IMR-90 (cell line): ENCODE data around the gene KLK1.

ENCODE experiments used
- BHLHE40 ChIP-seq: fragments of 150-350 bp; IDR thresholded peaks from 2 replicates; pipeline ENCODE4 v1.6.1; 2016; ENCODE audit warnings: mild to moderate bottlenecking, low read depth, low read length
- CEBPB ChIP-seq: IDR thresholded peaks from 2 replicates; pipeline ENCODE4 v1.6.1; 2012; ENCODE audit warnings: low read depth, low read length, improper control_type of control experiment
- MAFK ChIP-seq: IDR thresholded peaks from 2 replicates; pipeline ENCODE4 v1.6.1; 2012; ENCODE audit warnings: low read depth, low read length, improper control_type of control experiment
- MAZ ChIP-seq: IDR thresholded peaks from 2 replicates; pipeline ENCODE4 v1.6.1; 2012; ENCODE audit warnings: low read depth, mild to moderate bottlenecking, low read length, improper control_type of control experiment, moderate library complexity, borderline replicate concordance
- MXI1 ChIP-seq: IDR thresholded peaks from 2 replicates; pipeline ENCODE4 v1.6.1; 2012; ENCODE audit warnings: low read depth, mild to moderate bottlenecking, low read length, moderate library complexity, borderline replicate concordance
- NFE2L2 ChIP-seq: fragments of 150-350 bp; IDR thresholded peaks from 2 replicates; pipeline ENCODE4 v1.6.1; 2016; ENCODE audit warnings: low read depth, mild to moderate bottlenecking, low read length
- POLR2A ChIP-seq: IDR thresholded peaks from 2 replicates; pipeline ENCODE4 v1.6.1; 2012; ENCODE audit warnings: mild to moderate bottlenecking, low read depth, low read length
- RAD21 ChIP-seq: IDR thresholded peaks from 2 replicates; pipeline ENCODE4 v1.6.1; 2012; ENCODE audit warnings: low read length, improper control_type of control experiment
- RFX5 ChIP-seq: IDR thresholded peaks from 2 replicates; pipeline ENCODE4 v1.8.0; 2012; ENCODE audit warnings: low read depth, mild to moderate bottlenecking, low read length, moderate library complexity
- TF ChIP-seq, protein P1 (sequence below): fragments of 150-350 bp; IDR thresholded peaks from 2 replicates; pipeline ENCODE4 v1.6.1; 2017; ENCODE audit warnings: mild to moderate bottlenecking, antibody characterized with exemption, low read length, low read depth
- TF ChIP-seq, protein P2 (sequence below): fragments of 150-350 bp; IDR thresholded peaks from 2 replicates; pipeline ENCODE4 v1.6.1; 2016; ENCODE audit warnings: low read depth, mild to moderate bottlenecking, low read length, moderate library complexity, borderline replicate concordance
- TF ChIP-seq, protein P3 (sequence below): conservative IDR thresholded peaks from 2 replicates; pipeline ENCODE4 v1.5.1; 2012; ENCODE audit warnings: mild to moderate bottlenecking, low read depth, low read length, improper control_type of control experiment

DNA sequence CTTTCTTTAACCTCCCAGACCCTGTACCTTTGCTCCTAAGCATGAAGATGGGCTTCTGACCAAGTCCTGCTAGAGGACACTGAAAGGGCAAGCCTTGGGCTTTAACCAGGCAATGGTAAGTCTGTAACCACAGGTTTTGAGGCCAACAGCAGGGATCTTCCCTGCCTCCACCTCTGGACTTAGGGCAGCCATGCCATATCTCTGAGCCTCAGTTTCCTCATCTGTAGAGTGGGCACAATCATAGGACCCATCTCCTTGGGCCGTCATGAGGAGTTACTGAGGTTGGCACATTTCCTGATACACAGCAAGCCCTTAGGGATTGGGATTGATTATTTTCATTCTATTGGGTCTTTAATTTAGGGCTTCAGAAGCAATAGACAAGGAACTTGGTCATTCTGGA, 14.7 kb downstream of the KLK1 start:
- TF ChIP-seq, protein P1, sequence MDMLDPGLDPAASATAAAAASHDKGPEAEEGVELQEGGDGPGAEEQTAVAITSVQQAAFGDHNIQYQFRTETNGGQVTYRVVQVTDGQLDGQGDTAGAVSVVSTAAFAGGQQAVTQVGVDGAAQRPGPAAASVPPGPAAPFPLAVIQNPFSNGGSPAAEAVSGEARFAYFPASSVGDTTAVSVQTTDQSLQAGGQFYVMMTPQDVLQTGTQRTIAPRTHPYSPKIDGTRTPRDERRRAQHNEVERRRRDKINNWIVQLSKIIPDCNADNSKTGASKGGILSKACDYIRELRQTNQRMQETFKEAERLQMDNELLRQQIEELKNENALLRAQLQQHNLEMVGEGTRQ, result no peak
- TF ChIP-seq, protein P2, sequence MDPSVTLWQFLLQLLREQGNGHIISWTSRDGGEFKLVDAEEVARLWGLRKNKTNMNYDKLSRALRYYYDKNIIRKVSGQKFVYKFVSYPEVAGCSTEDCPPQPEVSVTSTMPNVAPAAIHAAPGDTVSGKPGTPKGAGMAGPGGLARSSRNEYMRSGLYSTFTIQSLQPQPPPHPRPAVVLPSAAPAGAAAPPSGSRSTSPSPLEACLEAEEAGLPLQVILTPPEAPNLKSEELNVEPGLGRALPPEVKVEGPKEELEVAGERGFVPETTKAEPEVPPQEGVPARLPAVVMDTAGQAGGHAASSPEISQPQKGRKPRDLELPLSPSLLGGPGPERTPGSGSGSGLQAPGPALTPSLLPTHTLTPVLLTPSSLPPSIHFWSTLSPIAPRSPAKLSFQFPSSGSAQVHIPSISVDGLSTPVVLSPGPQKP, result no peak
- TF ChIP-seq POLR2A, result no peak
- TF ChIP-seq, protein P3, sequence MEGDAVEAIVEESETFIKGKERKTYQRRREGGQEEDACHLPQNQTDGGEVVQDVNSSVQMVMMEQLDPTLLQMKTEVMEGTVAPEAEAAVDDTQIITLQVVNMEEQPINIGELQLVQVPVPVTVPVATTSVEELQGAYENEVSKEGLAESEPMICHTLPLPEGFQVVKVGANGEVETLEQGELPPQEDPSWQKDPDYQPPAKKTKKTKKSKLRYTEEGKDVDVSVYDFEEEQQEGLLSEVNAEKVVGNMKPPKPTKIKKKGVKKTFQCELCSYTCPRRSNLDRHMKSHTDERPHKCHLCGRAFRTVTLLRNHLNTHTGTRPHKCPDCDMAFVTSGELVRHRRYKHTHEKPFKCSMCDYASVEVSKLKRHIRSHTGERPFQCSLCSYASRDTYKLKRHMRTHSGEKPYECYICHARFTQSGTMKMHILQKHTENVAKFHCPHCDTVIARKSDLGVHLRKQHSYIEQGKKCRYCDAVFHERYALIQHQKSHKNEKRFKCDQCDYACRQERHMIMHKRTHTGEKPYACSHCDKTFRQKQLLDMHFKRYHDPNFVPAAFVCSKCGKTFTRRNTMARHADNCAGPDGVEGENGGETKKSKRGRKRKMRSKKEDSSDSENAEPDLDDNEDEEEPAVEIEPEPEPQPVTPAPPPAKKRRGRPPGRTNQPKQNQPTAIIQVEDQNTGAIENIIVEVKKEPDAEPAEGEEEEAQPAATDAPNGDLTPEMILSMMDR, result no peak
- TF ChIP-seq RAD21, result no peak
- TF ChIP-seq BHLHE40, result no peak
- no peak for TF ChIP-seq CEBPB
- TF ChIP-seq MXI1, result no peak
- TF ChIP-seq RFX5, result no peak
- TF ChIP-seq MAFK, result no peak
- no peak for TF ChIP-seq MAZ
- TF ChIP-seq NFE2L2, result no peak
